GM12878 (cell line): ENCODE results near the gene ABCC5. TPM values are rescaled to one million over a fixed set of nuclear protein-coding genes. Genes with fewer than 3 reads are reported as not detected.
"Not testable (repeated sequence)": the region's sequence is repeated elsewhere in the genome, so short reads cannot be mapped to it uniquely, and the experiment has no call there.

Source experiments
- ATAC-seq: fragments of 200-7000 bp; cut with Tn5 transposase; 3 replicates; pipeline ENCODE4 v1.9.1; 2020; ENCODE audit warnings: mild to moderate bottlenecking, moderate library complexity
- BruUV-seq: library from RNA; stranded (reverse); fragments of 400-500 nt; replicated peaks from 2 replicates; lab custom pipeline; 2021; lab: Mats Ljungman, UMichigan
- CTCF ChIA-PET: fragments of 300-600 bp; sonication (Branson Sonifier 250); formaldehyde crosslinking; extraction: SDS; loops from one replicate; lab custom pipeline; 2021; ENCODE audit warnings: inconsistent platforms; lab: Yijun Ruan, JAX
- POLR2A ChIA-PET: fragments of 350-600 bp; formaldehyde crosslinking; extraction: SDS; loops from one replicate; lab custom pipeline; 2021; ENCODE audit warnings: inconsistent platforms; lab: Charles Lee
- RAD21 ChIA-PET: fragments of 300-600 bp; sonication (Branson Sonifier 250); formaldehyde crosslinking; loops from one replicate; lab custom pipeline; 2023; ENCODE audit warnings: antibody characterized with exemption; ENCODE audit not compliant: unreplicated experiment; lab: Charles Lee
- SMC1A ChIA-PET: fragments of 300-600 bp; sonication (Branson Sonifier 250); formaldehyde crosslinking; loops from one replicate; lab custom pipeline; 2023; ENCODE audit not compliant: unreplicated experiment, uncharacterized antibody; lab: Charles Lee
- DNase-seq: peaks from one replicate; pipeline ENCODE4 v3.0.0-alpha.2; 2011; ENCODE audit warnings: low read depth, low spot score
- FAIRE-seq: peaks from 3 replicates; lab custom pipeline; 2011; peaks lifted over from hg19 to GRCh38; lab: Jason Lieb, UNC
- H2AFZ ChIP-seq: 2 replicates; pipeline ENCODE4 v1.6.0; 2011; ENCODE audit warnings: low read depth, low read length, control low read depth; ENCODE audit not compliant: control insufficient read depth
- H3K27ac ChIP-seq: 2 replicates; pipeline ENCODE4 v1.5.1; 2011; ENCODE audit warnings: control low read depth; ENCODE audit not compliant: control insufficient read depth, insufficient read depth
- H3K27me3 ChIP-seq, 2 experiments: replicated peaks in 1 of 2; 2 replicates each; pipeline versions ENCODE4 v1.6.0 to v1.6.1; 2011; ENCODE audit warnings: low read length in 1 of 2; ENCODE audit not compliant: control insufficient read depth in 2 of 2, insufficient read depth in 2 of 2
- H3K36me3 ChIP-seq, 2 experiments: 2 replicates each; pipeline ENCODE4 v1.5.1; 2011; ENCODE audit warnings: low read length in 1 of 2; ENCODE audit not compliant: control insufficient read depth in 2 of 2, insufficient read depth in 2 of 2
- H3K4me1 ChIP-seq: 2 replicates; pipeline ENCODE4 v1.6.1; 2011; ENCODE audit warnings: mild to moderate bottlenecking, low read length, moderate library complexity, mixed read lengths; ENCODE audit not compliant: control insufficient read depth, insufficient read depth
- H3K4me2 ChIP-seq: 2 replicates; pipeline ENCODE4 v1.6.0; 2011; ENCODE audit warnings: control low read depth; ENCODE audit not compliant: control insufficient read depth, insufficient read depth
- H3K4me3 ChIP-seq: fragments of 200-600 bp; sonication (generic); 2 replicates; pipeline ENCODE4 v1.5.1; 2016
- H3K79me2 ChIP-seq: 2 replicates; pipeline ENCODE4 v1.6.0; 2011; ENCODE audit warnings: low read length; ENCODE audit not compliant: control insufficient read depth, insufficient read depth
- H3K9ac ChIP-seq: 2 replicates; pipeline ENCODE4 v1.8.0; 2011; ENCODE audit warnings: low read length, control low read depth, mixed read lengths; ENCODE audit not compliant: control insufficient read depth, insufficient read depth
- H3K9me3 ChIP-seq: replicated peaks from 3 replicates; pipeline ENCODE4 v1.5.1; 2011; ENCODE audit warnings: mild to moderate bottlenecking, low read length; ENCODE audit not compliant: control insufficient read depth, insufficient read depth
- H4K20me1 ChIP-seq: 2 replicates; pipeline ENCODE4 v1.6.0; 2011; ENCODE audit not compliant: control insufficient read depth, insufficient read depth
- BACH1 ChIP-seq: fragments of 450-650 bp; IDR thresholded peaks from 2 replicates; pipeline ENCODE4 v1.6.1; 2017; ENCODE audit warnings: mild to moderate bottlenecking, borderline replicate concordance
- BHLHE40 ChIP-seq, 2 experiments: fragments of 450-650 bp in 1 of 2; IDR thresholded peaks; 2 replicates each; pipeline ENCODE4 v1.6.1; 2011 to 2017; ENCODE audit warnings: low read depth in 2 of 2, borderline replicate concordance in 1 of 2, improper control_type of control experiment in 1 of 2, low read length in 1 of 2, mild to moderate bottlenecking in 1 of 2
- IKZF1 ChIP-seq: fragments of 450-650 bp; conservative IDR thresholded peaks from 2 replicates; pipeline ENCODE4 v1.6.1; 2017; ENCODE audit warnings: antibody characterized with exemption, mild to moderate bottlenecking
- IKZF2 ChIP-seq, 2 experiments: fragments of 450-650 bp; IDR thresholded peaks; 2 replicates each; pipeline ENCODE4 v1.6.1; 2017; ENCODE audit warnings: mild to moderate bottlenecking in 2 of 2, moderate library complexity in 2 of 2
- RELA ChIP-seq: fragments of 450-650 bp; IDR thresholded peaks from 2 replicates; pipeline ENCODE4 v1.8.0; 2014; ENCODE audit warnings: borderline replicate concordance; ENCODE audit not compliant: partially characterized antibody
- WGBS: methylation state at CpG from one replicate; pipeline ENCODE4 v1.1.6; 2016; ENCODE audit warnings: low lambda C conversion rate; ENCODE audit not compliant: insufficient replicate concordance, insufficient coverage; ENCODE audit errors: missing lambda C conversion rate; 5-methylcytosine and 5-hydroxymethylcytosine counted together
- in situ Hi-C: fragments of 300-500 bp; cut with MboI; formaldehyde crosslinking; loops from 9 replicates; pipeline ENCODE4 v1.14.3; 2018; ENCODE audit warnings: mixed read lengths
- intact Hi-C: fragments of 100-400 bp; cut with micrococcal nuclease; formaldehyde crosslinking; loops from one replicate; pipeline ENCODE4 v1.14.2; 2022; ENCODE audit not compliant: unreplicated experiment
- polyA plus RNA-seq, 11 experiments: library from polyadenylated mRNA; depleted of rRNA in 4 of 11; unstranded in 6 of 11; stranded (reverse) in 5 of 11; fragments of >200 nt; fragmentation: Nextera tagmentation in 4 of 11; fragmentation: Illumina TruSeq in 1 of 11; extraction: Ambion mirVana in 4 of 11; extraction: Trizol in 1 of 11; gene quantifications; 1 replicate in 1 of 11; 2 replicates in 10 of 11; pipeline versions ENCODE4 v1.2.1 to v1.2.3, GENCODE V29; 2011 to 2016; ENCODE audit warnings: inconsistent platforms in 2 of 11, missing spikeins in 2 of 11, low read depth in 1 of 11
- total RNA-seq, 4 experiments: library from RNA; depleted of rRNA in 3 of 4; stranded (reverse); fragments of >200 nt in 3 of 4; fragmentation: Illumina TruSeq in 1 of 4; extraction: Trizol in 1 of 4; gene quantifications; 2 replicates each; pipeline versions ENCODE4 v1.2.1 to v1.2.3, GENCODE V29; 2013 to 2021
- TF ChIP-seq, protein P1 (sequence below): IDR thresholded peaks from 2 replicates; pipeline ENCODE4 v1.6.1; 2011; ENCODE audit warnings: mild to moderate bottlenecking, low read depth, low read length, moderate library complexity; ENCODE audit not compliant: insufficient replicate concordance

ABCC5 gene
- total and polyA plus RNA-seq, 10 of the 15 experiments (the other 5 are each of a cell fraction or from before 2014, with no cell fraction given) = 6.0 to 17.8 (median 9.7) TPM

DNA sequence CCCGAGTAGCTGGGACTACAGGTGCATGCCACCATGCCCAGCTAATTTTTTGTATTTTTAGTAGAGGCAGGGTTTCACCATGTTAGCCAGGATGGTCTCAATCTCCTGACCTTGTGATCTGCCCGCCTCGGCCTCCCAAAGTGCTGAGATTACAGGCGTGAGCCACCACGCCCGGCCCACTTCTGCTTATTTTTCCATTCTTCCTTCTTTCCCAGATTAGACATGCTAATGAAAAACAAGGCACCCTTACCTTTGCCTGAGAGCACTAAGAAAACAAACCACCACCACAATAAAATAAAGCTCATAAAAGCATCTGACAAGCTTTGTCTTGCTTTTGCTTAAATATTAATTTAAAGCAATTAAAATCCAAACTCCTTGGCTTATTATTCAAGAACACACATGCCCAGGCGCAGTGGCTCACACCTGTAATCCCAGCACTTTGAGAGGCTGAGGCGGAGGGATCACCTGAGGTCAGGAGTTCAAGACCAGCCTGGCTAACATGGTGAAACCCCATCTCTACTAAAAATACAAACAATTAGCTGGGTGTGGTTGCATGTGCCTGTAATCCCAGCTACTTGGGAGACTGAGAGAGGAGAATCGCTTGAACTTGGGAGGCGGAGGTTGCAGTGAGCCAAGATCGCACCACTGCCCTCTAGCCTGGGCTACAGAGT is 10.4 kb downstream of the ABCC5 start:
- H3K79me2 ChIP-seq, in situ Hi-C loops, intact Hi-C loops, ATAC-seq, H3K4me2 ChIP-seq, FAIRE-seq, H3K27me3 ChIP-seq, H2AFZ ChIP-seq, H3K9ac ChIP-seq, H3K27ac ChIP-seq, DNase-seq, H4K20me1 ChIP-seq, H3K9me3 ChIP-seq, BruUV-seq, H3K4me3 ChIP-seq, H3K36me3 ChIP-seq: not testable (repeated sequence)
- WGBS = 82% methylated on average over 11 of the region's 11 CpGs
- SMC1A ChIA-PET = interaction anchor here (0.6 to 3.0 kb wide), 7 partner anchors 9 to 282 kb away, joined by 3 to 11 read pairs (median 3); partner anchors contain the start of gene ABCC5
- TF ChIP-seq IKZF2 (IDR thresholded peaks at IDR 0.05) (0 out of 4 replicates have a peak, but pooled peaks of 1 of the 2 experiments have one; percentile 16), IKZF1 (0 out of 2 replicates have a peak, but pooled peaks have one; percentile 4)
- RAD21 ChIA-PET = interaction anchor here (0.7 to 2.4 kb wide), 4 partner anchors 8 to 92 kb away, joined by 3 to 10 read pairs (median 6); partner anchors contain the start of gene ABCC5
- POLR2A ChIA-PET = interaction anchor here (0.6 to 1.7 kb wide), 2 partner anchors 10 to 730 kb away, joined by 3 to 7 read pairs; no protein-coding TSS in a partner anchor
- CTCF ChIA-PET = interaction anchor here (0.8 to 3.5 kb wide), 6 partner anchors 8 to 114 kb away, joined by 3 to 33 read pairs (median 12); partner anchors contain the start of gene ABCC5
- peaks cover 12% of the 10 kb centered on the region for H3K4me1 ChIP-seq

DNA sequence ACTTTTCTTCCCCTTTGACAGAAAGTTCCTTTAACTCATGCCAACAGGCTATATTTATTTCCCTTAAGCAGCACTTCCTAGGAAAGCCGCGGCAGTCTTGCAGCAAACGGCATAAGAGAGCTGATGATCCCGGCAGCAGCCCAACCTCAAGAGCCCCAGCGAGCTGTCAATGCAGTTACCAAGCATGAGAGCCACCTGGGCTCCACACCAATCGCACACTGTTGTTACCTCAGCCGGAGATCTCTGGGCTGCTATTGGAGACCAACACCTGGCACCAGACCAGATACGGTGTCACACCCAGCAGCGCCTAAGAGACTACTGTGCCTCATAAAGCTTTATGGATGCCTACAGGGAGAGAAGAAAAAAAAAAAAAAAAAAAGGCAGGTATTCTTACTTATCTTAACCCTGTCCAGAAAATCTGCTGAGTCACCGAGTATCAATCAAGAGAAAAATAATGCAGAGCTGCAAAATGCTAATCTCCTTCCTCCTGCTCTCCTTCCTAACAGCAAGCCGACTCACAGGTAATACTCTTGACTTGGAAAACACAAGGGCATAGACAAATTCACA is 11.7 kb downstream of the ABCC5 start:
- Histone ChIP-seq H3K4me1 (peaks cover 12% of the 10 kb centered on the region), H3K9ac (peak overlapping the region; percentile 11), H3K36me3 (no peaks in the 10 kb centered on the region), H4K20me1 (no peaks in the 10 kb centered on the region), H3K9me3 (no peaks in the 10 kb centered on the region), H3K79me2 (no peaks in the 10 kb centered on the region), H2AFZ (peak overlapping the region; percentile 75), H3K27ac (peak overlapping the region; percentile 73), H3K4me2 (peak overlapping the region; percentile 76), H3K4me3 (peak overlapping the region; percentile 33; the same call in 1 of the 2 replicates), H3K27me3 (no peaks in the 10 kb centered on the region)
- TF ChIP-seq RELA = no peak
- TF ChIP-seq BHLHE40 (IDR thresholded peaks at IDR 0.05; ENCODE audit: borderline replicate concordance in 1 of 2, low read depth in 2 of 2, low read length in 1 of 2) = 0 out of 4 replicates have a peak, but pooled peaks of 1 of the 2 experiments have one; percentile 10
- peak; percentile 78 for TF ChIP-seq BACH1
- TF ChIP-seq, protein P1, sequence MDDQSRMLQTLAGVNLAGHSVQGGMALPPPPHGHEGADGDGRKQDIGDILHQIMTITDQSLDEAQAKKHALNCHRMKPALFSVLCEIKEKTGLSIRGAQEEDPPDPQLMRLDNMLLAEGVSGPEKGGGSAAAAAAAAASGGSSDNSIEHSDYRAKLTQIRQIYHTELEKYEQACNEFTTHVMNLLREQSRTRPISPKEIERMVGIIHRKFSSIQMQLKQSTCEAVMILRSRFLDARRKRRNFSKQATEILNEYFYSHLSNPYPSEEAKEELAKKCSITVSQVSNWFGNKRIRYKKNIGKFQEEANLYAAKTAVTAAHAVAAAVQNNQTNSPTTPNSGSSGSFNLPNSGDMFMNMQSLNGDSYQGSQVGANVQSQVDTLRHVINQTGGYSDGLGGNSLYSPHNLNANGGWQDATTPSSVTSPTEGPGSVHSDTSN = no peak
- peak; percentile 66 for FAIRE-seq
- ChIA-PET SMC1A (interaction anchor here (0.6 to 3.0 kb wide), 6 partner anchors 8 to 122 kb away, joined by 3 to 11 read pairs (median 6); partner anchors contain the start of gene ABCC5), RAD21 (interaction anchor here (0.7 to 2.4 kb wide), 7 partner anchors 9 to 108 kb away, joined by 3 to 10 read pairs (median 5); partner anchors contain the start of gene ABCC5), CTCF (interaction anchor here (1.1 to 3.5 kb wide), 7 partner anchors 10 to 464 kb away, joined by 3 to 33 read pairs (median 3); partner anchors contain the start of genes ABCC5 and EEF1AKMT4), POLR2A (interaction anchor here (0.6 to 1.1 kb wide), 3 partner anchors 8 to 50 kb away, joined by 3 to 4 read pairs (median 4); no protein-coding TSS in a partner anchor)
- no TSS peak for BruUV-seq
- in situ Hi-C loops (no loop called here), intact Hi-C loops (no loop called here)
- peak; percentile 27 for DNase-seq
- ATAC-seq = peak; percentile 95
- WGBS = 71% methylated on average over 11 of the region's 11 CpGs
